ENCODE measurements around the gene SYN1.

DNA sequence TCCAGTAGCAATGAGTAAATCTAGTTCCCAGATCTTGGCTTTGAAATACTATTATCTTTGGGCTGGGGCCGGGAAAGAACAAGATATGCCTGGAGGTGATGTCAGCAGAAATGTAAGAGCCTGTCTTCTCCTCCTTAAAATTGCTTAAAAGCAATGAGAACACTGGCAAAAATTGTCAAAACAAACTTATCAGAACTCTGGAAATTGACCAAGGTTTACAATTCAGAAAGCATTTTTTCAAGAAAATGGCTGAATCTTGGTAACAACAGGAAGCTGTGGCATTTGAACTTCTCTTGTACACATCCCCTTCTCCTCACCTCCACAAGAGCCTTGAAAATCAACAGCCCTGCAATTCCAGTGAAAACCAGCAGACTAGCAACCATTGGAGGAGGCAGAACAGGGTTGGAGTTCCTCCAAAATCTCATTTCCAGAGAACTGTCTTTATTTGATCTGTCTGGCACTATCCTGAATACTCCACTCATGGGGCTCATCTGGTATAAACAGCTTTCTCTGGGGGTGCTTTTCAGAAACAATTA lies 23.9 kb downstream of the SYN1 start:
- TF ChIP-seq EZH2 (IDR thresholded peaks at IDR 0.05; ENCODE audit: borderline replicate concordance, insufficient read depth, low read length, poor library complexity, severe bottlenecking): no peak
- TF ChIP-seq TAF1 (IDR thresholded peaks at IDR 0.05; ENCODE audit: low read depth): no peak
- TF ChIP-seq, protein P1, sequence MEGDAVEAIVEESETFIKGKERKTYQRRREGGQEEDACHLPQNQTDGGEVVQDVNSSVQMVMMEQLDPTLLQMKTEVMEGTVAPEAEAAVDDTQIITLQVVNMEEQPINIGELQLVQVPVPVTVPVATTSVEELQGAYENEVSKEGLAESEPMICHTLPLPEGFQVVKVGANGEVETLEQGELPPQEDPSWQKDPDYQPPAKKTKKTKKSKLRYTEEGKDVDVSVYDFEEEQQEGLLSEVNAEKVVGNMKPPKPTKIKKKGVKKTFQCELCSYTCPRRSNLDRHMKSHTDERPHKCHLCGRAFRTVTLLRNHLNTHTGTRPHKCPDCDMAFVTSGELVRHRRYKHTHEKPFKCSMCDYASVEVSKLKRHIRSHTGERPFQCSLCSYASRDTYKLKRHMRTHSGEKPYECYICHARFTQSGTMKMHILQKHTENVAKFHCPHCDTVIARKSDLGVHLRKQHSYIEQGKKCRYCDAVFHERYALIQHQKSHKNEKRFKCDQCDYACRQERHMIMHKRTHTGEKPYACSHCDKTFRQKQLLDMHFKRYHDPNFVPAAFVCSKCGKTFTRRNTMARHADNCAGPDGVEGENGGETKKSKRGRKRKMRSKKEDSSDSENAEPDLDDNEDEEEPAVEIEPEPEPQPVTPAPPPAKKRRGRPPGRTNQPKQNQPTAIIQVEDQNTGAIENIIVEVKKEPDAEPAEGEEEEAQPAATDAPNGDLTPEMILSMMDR (IDR thresholded peaks at IDR 0.05; ENCODE audit: poor library complexity, severe bottlenecking): no peak
- TF ChIP-seq EP300 (conservative IDR thresholded peaks at IDR 0.05; ENCODE audit: poor library complexity, severe bottlenecking): no peak
- TF ChIP-seq SMC3 (conservative IDR thresholded peaks at IDR 0.05; ENCODE audit: poor library complexity): no peak
- no peak for TF ChIP-seq POLR2AphosphoS5 (IDR thresholded peaks at IDR 0.05)
